Endothelial cell of umbilical vein (primary cell): ENCODE measurements around the gene RBM47. TPM values are rescaled to one million over a fixed set of nuclear protein-coding genes. Genes with fewer than 3 reads are reported as not detected.

Experiments
- BruUV-seq: library from RNA; stranded (reverse); fragments of 400-500 nt; replicated peaks from 2 replicates; lab custom pipeline; 2021; lab: Mats Ljungman, UMichigan
- CTCF ChIA-PET: fragments of 300-600, 350-600 bp; sonication (Branson Sonifier 250); formaldehyde crosslinking; loops from one replicate; lab custom pipeline; 2021; ENCODE audit warnings: antibody characterized with exemption, inconsistent platforms; lab: Charles Lee
- POLR2A ChIA-PET: fragments of 300-600, 350-600 bp; sonication (Branson Sonifier 250); formaldehyde crosslinking; loops from one replicate; lab custom pipeline; 2021; ENCODE audit warnings: antibody characterized with exemption, inconsistent platforms; lab: Charles Lee
- DNase-seq: peaks from one replicate; pipeline ENCODE4 v3.0.0-alpha.2; 2011; ENCODE audit warnings: low read depth, low spot score
- FAIRE-seq: peaks from 2 replicates; lab custom pipeline; 2011; peaks lifted over from hg19 to GRCh38; lab: Jason Lieb, UNC
- H2AFZ ChIP-seq: 2 replicates; pipeline ENCODE4 v1.6.0; 2012; ENCODE audit warnings: low read depth, low read length, control low read depth, inconsistent platforms
- H3K27ac ChIP-seq: 2 replicates; pipeline ENCODE4 v1.5.1; 2011; ENCODE audit warnings: low read depth, mild to moderate bottlenecking, control low read depth, low read length, moderate library complexity; ENCODE audit not compliant: insufficient read depth
- H3K27me3 ChIP-seq, 2 experiments: 2 replicates each; pipeline versions ENCODE4 v1.6.0 to v1.6.1; 2011; ENCODE audit warnings: low read length in 2 of 2, mixed read lengths in 1 of 2; ENCODE audit not compliant: control insufficient read depth in 2 of 2, insufficient read depth in 2 of 2
- H3K36me3 ChIP-seq, 2 experiments: 2 replicates in 1 of 2; 3 replicates in 1 of 2; pipeline ENCODE4 v1.5.1; 2011; ENCODE audit warnings: low read length in 2 of 2, mild to moderate bottlenecking in 1 of 2, moderate library complexity in 1 of 2; ENCODE audit not compliant: control insufficient read depth in 2 of 2, insufficient read depth in 2 of 2; ENCODE audit errors: extremely low read depth in 1 of 2
- H3K4me1 ChIP-seq: 3 replicates; pipeline ENCODE4 v1.5.1; 2011; ENCODE audit warnings: mild to moderate bottlenecking, low read length; ENCODE audit not compliant: control insufficient read depth, insufficient read depth; ENCODE audit errors: extremely low read depth
- H3K4me2 ChIP-seq: 2 replicates; pipeline ENCODE4 v1.6.1; 2011; ENCODE audit warnings: low read length, control low read depth, mixed read lengths; ENCODE audit not compliant: insufficient read depth
- H3K4me3 ChIP-seq, 3 experiments: fragments of 200-600 bp in 1 of 3; sonication (generic), shearing (Covaris generic) in 1 of 3; replicated peaks in 1 of 3; 2 replicates each; pipeline ENCODE4 v1.5.1; 2011 to 2016; ENCODE audit warnings: control low read depth in 3 of 3, low read length in 3 of 3, mild to moderate bottlenecking in 2 of 3, inconsistent platforms in 1 of 3, low read depth in 1 of 3, moderate library complexity in 1 of 3; ENCODE audit not compliant: insufficient read depth in 1 of 3
- H3K79me2 ChIP-seq: 2 replicates; pipeline ENCODE4 v1.6.0; 2012; ENCODE audit warnings: low read length, inconsistent platforms; ENCODE audit not compliant: control insufficient read depth, insufficient read depth
- H3K9ac ChIP-seq: replicated peaks from 2 replicates; pipeline ENCODE3; 2011; ENCODE audit warnings: low read length, control low read depth; ENCODE audit not compliant: insufficient read depth; ENCODE audit errors: extremely low read depth
- H3K9me1 ChIP-seq: replicated peaks from 3 replicates; pipeline ENCODE4 v1.6.0; 2011; ENCODE audit warnings: mild to moderate bottlenecking, low read length; ENCODE audit not compliant: control insufficient read depth, insufficient read depth; ENCODE audit errors: extremely low read depth
- H3K9me3 ChIP-seq: replicated peaks from 2 replicates; pipeline ENCODE4 v1.5.1; 2012; ENCODE audit warnings: low read length, inconsistent platforms; ENCODE audit not compliant: control insufficient read depth, insufficient read depth
- H4K20me1 ChIP-seq: replicated peaks from 2 replicates; pipeline ENCODE3; 2011; ENCODE audit warnings: mild to moderate bottlenecking, low read length; ENCODE audit not compliant: control insufficient read depth, insufficient read depth; ENCODE audit errors: extremely low read depth
- CTCF ChIP-seq, 2 donors: IDR thresholded peaks; 1 replicate in 1 of 2; 2 replicates in 1 of 2; pipeline ENCODE4 v1.5.1; 2011; ENCODE audit warnings: low read length in 2 of 2, mild to moderate bottlenecking in 2 of 2, moderate library complexity in 2 of 2, control low read depth in 1 of 2, inconsistent platforms in 1 of 2, low read depth in 1 of 2; ENCODE audit not compliant: insufficient read depth in 1 of 2; ENCODE audit errors: extremely low read depth in 1 of 2
- EZH2 ChIP-seq: IDR thresholded peaks from 2 replicates; pipeline ENCODE4 v1.6.1; 2012; ENCODE audit warnings: borderline replicate concordance, low read depth, mild to moderate bottlenecking, moderate library complexity, low read length, inconsistent platforms; ENCODE audit not compliant: severe bottlenecking
- FOS ChIP-seq: IDR thresholded peaks from 2 replicates; pipeline ENCODE4 v1.6.1; 2011; ENCODE audit warnings: mild to moderate bottlenecking, low read length, moderate library complexity, borderline replicate concordance; ENCODE audit not compliant: insufficient read depth
- GATA2 ChIP-seq: IDR thresholded peaks from 2 replicates; pipeline ENCODE4 v1.7.0; 2011; ENCODE audit warnings: low read depth, mild to moderate bottlenecking, moderate library complexity, mixed read lengths, low read length; ENCODE audit not compliant: insufficient read length, insufficient read depth
- JUN ChIP-seq: IDR thresholded peaks from 2 replicates; pipeline ENCODE4 v1.6.1; 2011; ENCODE audit warnings: borderline replicate concordance, low read depth; ENCODE audit not compliant: insufficient read length, insufficient read depth
- MAX ChIP-seq: IDR thresholded peaks from 2 replicates; pipeline ENCODE4 v1.6.1; 2011; ENCODE audit not compliant: insufficient read depth, insufficient read length
- MYC ChIP-seq: IDR thresholded peaks from one replicate; pipeline ENCODE4 v1.6.1; 2011; ENCODE audit warnings: mild to moderate bottlenecking, low read depth, low read length
- POLR2A ChIP-seq: IDR thresholded peaks from 2 replicates; pipeline ENCODE4 v1.6.1; 2012; ENCODE audit warnings: low read depth, mild to moderate bottlenecking, control low read depth, low read length
- POLR2AphosphoS5 ChIP-seq: IDR thresholded peaks from 2 replicates; pipeline ENCODE4 v1.6.1; 2012; ENCODE audit warnings: low read depth, mild to moderate bottlenecking, control low read depth, low read length, moderate library complexity; ENCODE audit not compliant: insufficient read depth
- dilution Hi-C: fragments of 300-500 bp; cut with MboI; formaldehyde crosslinking; loops from one replicate; pipeline ENCODE4 v1.15.0; 2019; ENCODE audit warnings: low sequenced_read_pairs; ENCODE audit not compliant: extremely low pct_ligation_motif_present
- intact Hi-C: fragments of 100-400 bp; cut with micrococcal nuclease; formaldehyde crosslinking; loops from one replicate; pipeline ENCODE4 v1.10.0; 2022
- polyA plus RNA-seq, 4 experiments: library from polyadenylated mRNA; depleted of rRNA in 3 of 4; stranded (reverse) in 3 of 4; unstranded in 1 of 4; fragments of >200 nt; gene quantifications; 2 replicates each; pipeline versions ENCODE4 v1.2.1 to v1.2.3, GENCODE V29; 2011 to 2012; ENCODE audit warnings: missing spikeins in 1 of 4
- total RNA-seq: library from RNA; stranded (reverse); gene quantifications from 2 replicates; pipeline ENCODE4 v1.2.3, GENCODE V29; 2021

RBM47 gene
- total and polyA plus RNA-seq, 2 donors (not counting 3 experiments of a cell fraction or from before 2014, with no cell fraction given), result not detected

- ChIA-PET CTCF (no interaction called here), POLR2A (no interaction called here)
- Histone ChIP-seq H3K36me3 (no peaks in the 10 kb centered on the region), H4K20me1 (no peaks in the 10 kb centered on the region), H2AFZ (no peak overlapping the region), H3K9me1 (no peaks in the 10 kb centered on the region), H3K79me2 (no peaks in the 10 kb centered on the region), H3K4me1 (no peaks in the 10 kb centered on the region), H3K27ac (no peak overlapping the region), H3K9ac (no peak overlapping the region), H3K9me3 (no peaks in the 10 kb centered on the region), H3K4me3 (no peak overlapping the region), H3K4me2 (no peak overlapping the region), H3K27me3 (peaks cover 2 to 3% of the 10 kb centered on the region in 2 experiments)
- no peak for TF ChIP-seq EZH2
- TF ChIP-seq POLR2AphosphoS5, result no peak
- TF ChIP-seq GATA2, result no peak
- TF ChIP-seq JUN, result no peak
- DNase-seq (no peak), FAIRE-seq (no peak)
- intact Hi-C loops, result no loop called here
- no TSS peak for BruUV-seq
- dilution Hi-C loops, result no loop called here
These were observed 249.0 kb downstream of the RBM47 start for GRCh38 chr4:40380647-40381046.

- CTCF ChIA-PET, result no interaction called here
- DNase-seq, result no peak
- peaks cover 0 to 3% of the 10 kb centered on the region in 2 experiments for H3K27me3 ChIP-seq
- no peak overlapping the region for H3K4me3 ChIP-seq
- no peak overlapping the region for H3K9ac ChIP-seq
- intact Hi-C loops, result no loop called here
- POLR2A ChIA-PET, result no interaction called here
- H2AFZ ChIP-seq, result no peak overlapping the region
- H3K4me2 ChIP-seq, result no peak overlapping the region
- no peak for FAIRE-seq
- no peak overlapping the region for H3K27ac ChIP-seq
- no TSS peak for BruUV-seq
- H3K36me3 ChIP-seq, result no peaks in the 10 kb centered on the region
- no peak for TF ChIP-seq JUN
- TF ChIP-seq POLR2AphosphoS5, result no peak
- TF ChIP-seq CTCF (IDR thresholded peaks at IDR 0.05; ENCODE audit: extremely low read depth in 1 of 2, insufficient read depth in 1 of 2, low read depth in 1 of 2, low read length in 2 of 2), result no peak
- TF ChIP-seq POLR2A, result no peak
- TF ChIP-seq EZH2, result no peak
- TF ChIP-seq MAX, result no peak
- TF ChIP-seq FOS, result no peak
- TF ChIP-seq MYC, result no peak
- TF ChIP-seq GATA2, result no peak
- no peaks in the 10 kb centered on the region for H3K9me1 ChIP-seq
- no peaks in the 10 kb centered on the region for H3K79me2 ChIP-seq
- H4K20me1 ChIP-seq, result no peaks in the 10 kb centered on the region
- H3K4me1 ChIP-seq, result no peaks in the 10 kb centered on the region
- H3K9me3 ChIP-seq, result no peaks in the 10 kb centered on the region
- dilution Hi-C loops, result no loop called here
These were observed 250.4 kb downstream of the RBM47 start for GRCh38 chr4:40379248-40379647.
